GM12873 (cell line): ENCODE results near the gene MLYCD.

Source experiments
- TF ChIP-seq, protein P1 (sequence below): IDR thresholded peaks from 2 replicates; pipeline ENCODE4 v1.5.1; 2012; ENCODE audit warnings: low read depth, mild to moderate bottlenecking, moderate library complexity, low read length, control low read depth; ENCODE audit not compliant: insufficient read depth; ENCODE audit errors: missing control alignments

MLYCD gene

DNA sequence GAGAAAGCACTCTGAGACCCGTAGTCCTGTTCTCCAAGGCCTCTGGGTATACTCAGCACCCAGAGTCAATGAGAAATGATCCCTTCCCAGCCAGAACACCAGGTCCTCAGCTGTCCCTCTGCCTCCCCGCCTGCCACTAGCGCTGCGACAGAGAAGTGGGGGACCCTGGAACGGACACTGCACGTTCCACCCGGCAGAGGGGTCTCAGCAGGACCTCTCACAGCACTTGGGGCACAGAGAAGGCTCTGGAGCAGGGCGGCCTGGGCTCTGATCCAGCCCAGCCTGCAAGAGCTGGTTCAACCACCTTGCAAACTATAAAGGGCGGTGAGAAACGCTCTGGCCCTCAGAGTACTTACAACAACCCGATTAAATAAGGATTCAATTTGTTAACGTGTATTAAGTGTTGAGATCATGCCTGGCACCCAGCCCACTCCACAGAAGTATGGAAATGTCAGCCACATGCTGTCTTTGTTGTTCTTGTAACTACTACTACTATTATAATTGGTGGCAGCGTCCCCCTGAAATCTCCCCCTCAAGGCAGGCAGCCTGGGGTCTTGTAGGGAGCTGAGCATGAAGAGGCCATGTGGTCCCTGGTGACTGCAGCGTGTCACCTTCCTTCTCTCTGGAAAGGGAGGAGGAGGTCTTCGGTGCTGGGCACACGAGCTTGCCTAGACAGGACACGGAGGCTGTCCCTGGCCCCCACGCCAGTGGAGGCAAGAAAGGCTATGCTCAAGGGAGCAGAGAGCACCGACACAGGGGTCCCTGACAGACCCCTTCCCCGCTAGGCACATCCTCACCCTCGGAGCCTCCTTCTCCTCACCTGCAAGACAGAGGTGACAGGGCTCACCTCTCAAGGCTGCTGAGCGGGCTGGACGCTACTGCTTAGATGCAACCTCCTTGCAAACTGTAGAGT is 56.6 kb downstream of the MLYCD start:
- TF ChIP-seq, protein P1, sequence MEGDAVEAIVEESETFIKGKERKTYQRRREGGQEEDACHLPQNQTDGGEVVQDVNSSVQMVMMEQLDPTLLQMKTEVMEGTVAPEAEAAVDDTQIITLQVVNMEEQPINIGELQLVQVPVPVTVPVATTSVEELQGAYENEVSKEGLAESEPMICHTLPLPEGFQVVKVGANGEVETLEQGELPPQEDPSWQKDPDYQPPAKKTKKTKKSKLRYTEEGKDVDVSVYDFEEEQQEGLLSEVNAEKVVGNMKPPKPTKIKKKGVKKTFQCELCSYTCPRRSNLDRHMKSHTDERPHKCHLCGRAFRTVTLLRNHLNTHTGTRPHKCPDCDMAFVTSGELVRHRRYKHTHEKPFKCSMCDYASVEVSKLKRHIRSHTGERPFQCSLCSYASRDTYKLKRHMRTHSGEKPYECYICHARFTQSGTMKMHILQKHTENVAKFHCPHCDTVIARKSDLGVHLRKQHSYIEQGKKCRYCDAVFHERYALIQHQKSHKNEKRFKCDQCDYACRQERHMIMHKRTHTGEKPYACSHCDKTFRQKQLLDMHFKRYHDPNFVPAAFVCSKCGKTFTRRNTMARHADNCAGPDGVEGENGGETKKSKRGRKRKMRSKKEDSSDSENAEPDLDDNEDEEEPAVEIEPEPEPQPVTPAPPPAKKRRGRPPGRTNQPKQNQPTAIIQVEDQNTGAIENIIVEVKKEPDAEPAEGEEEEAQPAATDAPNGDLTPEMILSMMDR, result no peak

DNA sequence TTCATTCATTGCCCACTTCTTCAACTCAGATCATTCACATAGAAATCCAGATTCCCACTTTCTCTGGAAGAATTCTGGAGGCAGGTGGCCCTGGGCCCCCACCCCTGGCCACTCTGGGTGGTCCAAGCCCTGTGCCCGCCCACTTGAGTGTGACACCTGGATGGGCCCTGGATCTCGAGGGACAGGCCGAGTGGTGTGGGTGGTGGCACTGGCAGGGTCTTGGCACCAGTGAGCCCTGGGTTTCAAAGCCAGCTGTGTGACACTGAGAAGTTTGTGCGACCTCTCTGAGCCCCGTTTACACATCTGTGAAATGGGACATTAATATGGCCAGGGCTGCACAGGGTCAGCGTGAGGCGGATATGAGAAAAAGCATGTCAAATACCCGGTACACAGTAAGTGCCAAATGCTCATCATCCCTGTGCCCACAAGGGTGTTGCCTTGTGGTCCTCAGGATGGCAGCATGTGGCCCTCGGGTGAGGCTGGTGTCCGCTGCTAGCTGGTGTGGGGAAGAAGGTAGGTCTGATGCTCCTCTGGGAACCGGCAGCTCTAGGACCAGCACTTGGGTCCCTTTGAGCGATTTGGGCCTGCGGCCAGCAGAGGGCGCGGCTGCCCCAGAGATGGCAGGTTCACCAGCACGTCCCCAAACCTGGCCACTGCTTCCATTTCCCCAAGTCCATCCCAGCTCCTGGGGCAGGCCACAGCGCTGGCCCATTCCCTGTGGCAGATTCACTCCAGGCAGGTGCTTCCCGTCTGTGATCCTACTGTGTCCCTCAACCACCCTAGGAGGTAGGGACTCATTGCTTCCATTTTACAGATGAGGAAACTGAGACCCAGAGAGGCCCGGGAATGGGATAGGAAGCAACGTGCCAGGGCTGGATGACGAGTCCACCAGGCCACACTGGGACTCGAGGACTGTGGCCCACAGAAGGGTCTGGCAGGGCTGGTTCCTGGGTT is 57.7 kb downstream of the MLYCD start:
- TF ChIP-seq, protein P1, result peak; percentile 99

DNA sequence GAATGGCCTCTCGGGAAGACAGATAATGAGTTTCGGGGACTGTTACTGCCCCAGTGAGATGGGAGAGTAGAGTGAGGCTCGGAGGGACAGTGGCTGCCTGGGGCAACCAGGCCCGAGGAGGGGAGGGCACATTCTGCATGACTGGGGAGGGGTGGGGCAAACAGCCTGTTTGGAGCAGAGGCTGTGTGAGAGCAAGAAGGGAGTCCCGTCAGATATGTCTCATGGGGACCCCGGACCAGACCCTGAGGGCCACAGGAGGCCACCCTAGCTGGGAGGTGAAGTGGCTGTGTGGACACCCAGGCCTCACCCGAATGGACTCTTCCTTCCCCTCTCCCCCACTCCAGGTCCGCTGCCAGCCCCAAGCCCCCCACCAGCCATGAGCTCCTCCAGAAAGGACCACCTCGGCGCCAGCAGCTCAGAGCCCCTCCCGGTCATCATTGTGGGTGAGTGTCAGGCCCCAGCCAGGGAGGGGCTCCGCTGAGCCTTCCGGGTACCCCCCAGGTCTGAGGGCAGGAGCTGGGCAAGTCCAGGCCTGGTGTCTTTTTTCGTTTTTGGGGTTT is 58.5 kb downstream of the MLYCD start:
- TF ChIP-seq, protein P1, result no peak

DNA sequence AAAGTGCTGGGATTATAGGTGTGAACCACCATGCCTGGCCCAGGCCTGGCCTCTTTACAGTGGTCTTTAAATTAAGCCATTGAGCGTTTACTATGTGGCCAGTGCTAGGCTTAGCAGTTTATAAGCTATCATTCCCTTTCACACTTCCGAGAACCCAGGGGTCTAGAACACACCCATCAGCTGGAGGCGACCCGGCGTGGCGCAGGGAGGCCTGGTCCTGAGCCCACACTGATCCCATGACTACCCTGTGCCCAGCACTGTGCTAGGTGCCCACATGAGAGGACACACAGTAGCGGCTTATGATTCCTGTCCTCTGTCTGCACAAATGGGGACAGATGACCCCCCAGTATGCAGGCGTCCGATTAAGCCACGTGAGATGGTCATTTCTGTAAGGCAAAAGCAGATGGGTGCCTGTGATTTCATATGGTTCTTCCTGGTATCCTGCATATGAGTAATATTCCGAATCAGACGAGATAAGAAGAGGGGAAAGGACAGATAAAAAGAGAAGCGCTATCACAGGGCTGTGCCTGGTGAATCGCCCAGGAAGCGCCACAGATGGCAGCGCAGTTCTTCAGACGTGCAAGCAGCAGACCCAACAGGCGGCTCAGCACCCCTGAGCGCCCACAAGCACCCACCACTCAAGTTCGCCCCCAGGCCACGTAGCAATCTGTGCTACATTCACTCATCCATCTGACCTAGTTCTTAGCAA is 59.4 kb downstream of the MLYCD start:
- TF ChIP-seq, protein P1, result no peak

DNA sequence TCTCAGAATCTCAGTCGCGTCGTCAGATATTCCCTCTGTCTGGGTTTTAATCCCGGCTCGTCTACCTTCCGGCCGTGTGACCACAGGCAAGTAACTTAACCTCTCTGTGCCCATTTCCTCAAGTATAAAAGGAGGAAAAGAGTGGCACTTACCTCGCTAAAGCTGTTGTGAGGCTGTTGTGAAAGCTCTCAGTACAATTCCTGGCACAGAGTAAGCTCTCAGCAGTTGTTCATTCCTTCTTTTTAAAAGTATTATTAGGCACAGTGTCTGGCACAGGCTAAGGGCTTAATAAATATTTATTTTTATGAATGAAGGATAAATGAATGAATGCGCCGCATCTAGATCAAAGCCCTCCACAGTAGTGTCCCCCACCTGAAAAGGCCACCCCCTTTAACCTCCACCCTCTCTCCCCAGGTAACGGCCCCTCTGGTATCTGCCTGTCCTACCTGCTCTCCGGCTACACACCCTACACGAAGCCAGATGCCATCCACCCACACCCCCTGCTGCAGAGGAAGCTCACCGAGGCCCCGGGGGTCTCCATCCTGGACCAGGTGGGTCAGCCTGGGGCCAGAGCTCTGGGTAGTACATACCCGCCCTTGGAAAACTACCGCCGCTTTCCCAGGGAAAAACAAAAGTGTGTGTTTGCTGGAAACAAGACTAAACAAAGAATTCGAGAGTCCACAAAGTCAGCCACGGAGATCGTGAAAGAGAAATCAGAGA is 60.1 kb downstream of the MLYCD start:
- TF ChIP-seq, protein P1, result no peak

DNA sequence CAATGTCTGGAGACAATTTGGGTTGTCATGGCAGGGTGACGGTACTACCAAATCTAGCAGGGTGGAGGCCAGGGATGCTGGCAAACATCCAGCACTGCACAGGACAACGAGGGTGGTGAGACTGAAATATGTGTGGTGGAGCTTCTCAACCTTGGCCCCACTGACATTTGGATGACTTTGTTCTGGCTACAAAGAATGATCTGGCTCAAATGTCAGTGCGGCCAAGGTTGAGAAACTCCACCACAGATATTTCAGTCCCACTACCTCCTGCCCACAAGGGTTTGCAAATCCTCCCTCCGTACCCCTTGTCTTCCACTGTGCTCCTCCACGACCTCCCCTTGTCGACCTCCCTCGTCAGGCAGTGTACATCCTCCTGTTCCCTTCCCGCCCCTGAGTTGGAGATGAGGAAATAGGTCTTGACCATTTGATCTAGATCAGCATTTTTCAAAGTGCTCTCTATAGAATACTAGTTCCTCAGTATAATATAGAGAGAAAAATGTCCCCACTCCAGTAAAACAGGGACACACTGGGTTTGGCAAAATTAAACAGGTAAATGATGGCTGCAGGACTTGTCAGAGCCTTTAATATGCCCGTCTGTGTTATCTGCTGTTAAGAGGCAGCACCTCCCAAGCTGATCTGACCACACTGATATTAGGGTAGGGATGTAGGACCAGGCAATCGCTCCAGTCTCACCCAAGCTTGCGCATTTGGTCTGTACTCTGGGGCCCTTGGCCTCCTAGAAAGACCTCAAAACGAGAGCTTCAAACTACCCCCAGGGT is 60.9 kb downstream of the MLYCD start:
- TF ChIP-seq, protein P1, result no peak
